ENCODE results near the gene MUC6. TPM values are rescaled to one million over a fixed set of nuclear protein-coding genes. Genes with fewer than 3 reads are reported as not detected.

MUC6 gene
- total and polyA plus RNA-seq, 2 experiments from 2014 or later = not detected

- H3F3A ChIP-seq (ENCODE audit: insufficient read depth) = no peaks in the 10 kb centered on the region
- no peak overlapping the region for H3K27ac ChIP-seq
- 92% methylated on average over 11 of the region's 11 CpGs for WGBS, 2 experiments (ENCODE audit: low coverage in 1 of 2, low lambda C conversion rate in 2 of 2, missing lambda C conversion rate in 2 of 2)
- H3K4me2 ChIP-seq (ENCODE audit: unreplicated experiment) = no peak overlapping the region
- no peaks in the 10 kb centered on the region for H3K9me3 ChIP-seq (ENCODE audit: low read depth)
- H4K20me1 ChIP-seq (ENCODE audit: insufficient read depth) = peaks cover 4% of the 10 kb centered on the region; the same call in 1 of the 2 replicates
- in situ Hi-C loops (cut with MboI) = no loop called here
- TF ChIP-seq EZH2 (IDR thresholded peaks at IDR 0.05; ENCODE audit: insufficient read depth, poor library complexity, severe bottlenecking) (no peak), EZH2phosphoT487 (IDR thresholded peaks at IDR 0.05; ENCODE audit: insufficient read depth, low read depth) (no peak)
- no peaks in the 10 kb centered on the region for H3K27me3 ChIP-seq (replicated peaks; ENCODE audit: insufficient read depth)
- no peak overlapping the region for H3K4me3 ChIP-seq
- no peak overlapping the region for H2AFZ ChIP-seq
- H3K36me3 ChIP-seq (ENCODE audit: low read depth) = peaks cover 16% of the 10 kb centered on the region; the same call in 1 of the 2 replicates
- H3K9ac ChIP-seq = no peak overlapping the region
- peaks cover 59% of the 10 kb centered on the region for H3K79me2 ChIP-seq (ENCODE audit: insufficient read depth)
- H3K9me2 ChIP-seq (ENCODE audit: insufficient read depth) = no peaks in the 10 kb centered on the region
- no peaks in the 10 kb centered on the region for H3K4me1 ChIP-seq (ENCODE audit: insufficient read depth)
- DNase-seq = no peak
Observed at GRCh38 chr11:973237-973636, 63.3 kb downstream of the MUC6 start.

GRCh38 chr11:972523-973211 lies 63.9 kb downstream of the MUC6 start:
- Histone ChIP-seq H3K9me2 (ENCODE audit: insufficient read depth) (no peaks in the 10 kb centered on the region), H3F3A (ENCODE audit: insufficient read depth) (no peaks in the 10 kb centered on the region), H3K4me3 (no peak overlapping the region), H3K27me3 (replicated peaks; ENCODE audit: insufficient read depth) (no peaks in the 10 kb centered on the region), H4K20me1 (ENCODE audit: insufficient read depth) (peaks cover 2% of the 10 kb centered on the region; the same call in 1 of the 2 replicates), H3K9me3 (ENCODE audit: low read depth) (no peaks in the 10 kb centered on the region), H3K9ac (no peak overlapping the region), H3K36me3 (ENCODE audit: low read depth) (peaks cover 14% of the 10 kb centered on the region; the same call in 1 of the 2 replicates), H3K79me2 (ENCODE audit: insufficient read depth) (peaks cover 63% of the 10 kb centered on the region), H2AFZ (no peak overlapping the region), H3K27ac (no peak overlapping the region), H3K4me1 (ENCODE audit: insufficient read depth) (no peaks in the 10 kb centered on the region), H3K4me2 (ENCODE audit: unreplicated experiment) (no peak overlapping the region)
- in situ Hi-C loops (cut with MboI) = no loop called here
- DNase-seq = no peak
- 93 to 94% methylated on average over 26 of the region's 26 CpGs for WGBS, 2 experiments (ENCODE audit: low coverage in 1 of 2, low lambda C conversion rate in 2 of 2, missing lambda C conversion rate in 2 of 2)
- TF ChIP-seq EZH2phosphoT487 (IDR thresholded peaks at IDR 0.05; ENCODE audit: insufficient read depth, low read depth) = no peak
- no peak for TF ChIP-seq EZH2 (IDR thresholded peaks at IDR 0.05; ENCODE audit: insufficient read depth, poor library complexity, severe bottlenecking)

GRCh38 chr11:971731-972365 lies 64.7 kb downstream of the MUC6 start:
- WGBS, 2 experiments (ENCODE audit: low coverage in 1 of 2, low lambda C conversion rate in 2 of 2, missing lambda C conversion rate in 2 of 2) = 93% methylated on average over 31 of the region's 31 CpGs
- DNase-seq = no peak
- H3K9me3 ChIP-seq (ENCODE audit: low read depth) = no peaks in the 10 kb centered on the region
- no peaks in the 10 kb centered on the region; the same call in 1 of the 2 replicates for H4K20me1 ChIP-seq (ENCODE audit: insufficient read depth)
- no peak overlapping the region for H3K9ac ChIP-seq
- in situ Hi-C loops (cut with MboI) = no loop called here
- 0 out of 2 replicates have a peak, but pooled peaks cover 1% of the 10 kb centered on the region for H3K4me1 ChIP-seq (ENCODE audit: insufficient read depth)
- no peaks in the 10 kb centered on the region for H3F3A ChIP-seq (ENCODE audit: insufficient read depth)
- H3K36me3 ChIP-seq (ENCODE audit: low read depth) = peaks cover 14% of the 10 kb centered on the region; the same call in 1 of the 2 replicates
- H3K79me2 ChIP-seq (ENCODE audit: insufficient read depth) = peaks cover 63% of the 10 kb centered on the region
- no peak overlapping the region for H2AFZ ChIP-seq
- H3K27me3 ChIP-seq (replicated peaks; ENCODE audit: insufficient read depth) = no peaks in the 10 kb centered on the region
- no peak overlapping the region for H3K4me2 ChIP-seq (ENCODE audit: unreplicated experiment)
- H3K4me3 ChIP-seq = no peak overlapping the region
- no peak overlapping the region for H3K27ac ChIP-seq
- no peaks in the 10 kb centered on the region for H3K9me2 ChIP-seq (ENCODE audit: insufficient read depth)
- TF ChIP-seq EZH2 (IDR thresholded peaks at IDR 0.05; ENCODE audit: insufficient read depth, poor library complexity, severe bottlenecking) = no peak
- TF ChIP-seq EZH2phosphoT487 (IDR thresholded peaks at IDR 0.05; ENCODE audit: insufficient read depth, low read depth) = no peak

- peaks cover 67% of the 10 kb centered on the region for H3K79me2 ChIP-seq (ENCODE audit: insufficient read depth)
- peaks cover 8% of the 10 kb centered on the region for H3K4me1 ChIP-seq (ENCODE audit: insufficient read depth)
- DNase-seq = no peak
- TF ChIP-seq EZH2phosphoT487 (IDR thresholded peaks at IDR 0.05; ENCODE audit: insufficient read depth, low read depth) (no peak), EZH2 (IDR thresholded peaks at IDR 0.05; ENCODE audit: insufficient read depth, poor library complexity, severe bottlenecking) (no peak)
- H3K36me3 ChIP-seq (ENCODE audit: low read depth) = peaks cover 14% of the 10 kb centered on the region; the same call in 1 of the 2 replicates
- no peak overlapping the region for H3K4me3 ChIP-seq
- H2AFZ ChIP-seq = no peak overlapping the region
- H3K4me2 ChIP-seq (ENCODE audit: unreplicated experiment) = no peak overlapping the region
- H3K9me3 ChIP-seq (ENCODE audit: low read depth) = no peaks in the 10 kb centered on the region
- H3K9me2 ChIP-seq (ENCODE audit: insufficient read depth) = no peaks in the 10 kb centered on the region
- H3F3A ChIP-seq (ENCODE audit: insufficient read depth) = peaks cover 4% of the 10 kb centered on the region
- 80% methylated on average over 8 to 12 of the region's 12 CpGs for WGBS, 2 experiments (ENCODE audit: low coverage in 1 of 2, low lambda C conversion rate in 2 of 2, missing lambda C conversion rate in 2 of 2)
- H3K9ac ChIP-seq = no peak overlapping the region
- in situ Hi-C loops (cut with MboI) = no loop called here
- no peaks in the 10 kb centered on the region for H3K27me3 ChIP-seq (replicated peaks; ENCODE audit: insufficient read depth)
- H3K27ac ChIP-seq = no peak overlapping the region
- peaks cover under 1% of the 10 kb centered on the region; the same call in 1 of the 2 replicates for H4K20me1 ChIP-seq (ENCODE audit: insufficient read depth)
Observed at GRCh38 chr11:971092-971690, 65.3 kb downstream of the MUC6 start.

Measured in GM23248 (cell line).